ENCODE data around the gene CD96. TPM values are rescaled to one million over a fixed set of nuclear protein-coding genes. Genes with fewer than 3 reads are reported as not detected.

CD96 gene
- total and polyA plus RNA-seq, 2 donors (not counting 1 experiment from before 2014, with no cell fraction given) = 0.10 TPM; not detected in 1

GRCh38 chr3:111690242-111690641 is 148.2 kb downstream of the CD96 start:
- peak in 1 of 2 donors; percentile 91 for DNase-seq (ENCODE audit: low read depth in 2 of 2)
- H3K9me3 ChIP-seq (ENCODE audit: control insufficient read depth, insufficient read depth, low read depth, low read length) = no peaks in the 10 kb centered on the region
- H3K4me3 ChIP-seq (replicated peaks in 1 of 4; ENCODE audit: control extremely low read depth in 1 of 4, insufficient read depth in 1 of 4, low read depth in 3 of 4, low read length in 4 of 4) = no peak overlapping the region
- no peaks in the 10 kb centered on the region for H3K36me3 ChIP-seq (ENCODE audit: control insufficient read depth, insufficient read depth, low read length)
- H3K27me3 ChIP-seq (ENCODE audit: control insufficient read depth, insufficient read depth, low read length) = no peaks in the 10 kb centered on the region
- TF ChIP-seq CTCF (conservative IDR thresholded peaks at IDR 0.05 in 1 of 2, IDR thresholded peaks at IDR 0.05 in 1 of 2; ENCODE audit: low read depth in 1 of 2, low read length in 2 of 2) (no peak), EZH2 (IDR thresholded peaks at IDR 0.05; ENCODE audit: low read length, missing control alignments) (no peak)
- no peak overlapping the region for H3K27ac ChIP-seq (ENCODE audit: insufficient read depth, low read length)
- H3K4me2 ChIP-seq (ENCODE audit: extremely low read depth, insufficient read depth, low read length) = no peak overlapping the region
- no peaks in the 10 kb centered on the region for H3K79me2 ChIP-seq (ENCODE audit: control insufficient read depth, insufficient read depth, low read length)
- H3K4me1 ChIP-seq (ENCODE audit: control insufficient read depth, extremely low read depth, insufficient read depth, low read length) = peaks cover 2% of the 10 kb centered on the region
- H2AFZ ChIP-seq (ENCODE audit: low read length) = no peak overlapping the region
- no peaks in the 10 kb centered on the region for H4K20me1 ChIP-seq (ENCODE audit: control insufficient read depth, extremely low read depth, insufficient read depth, low read length)
- no peak overlapping the region for H3K9ac ChIP-seq (ENCODE audit: insufficient read depth, low read length)

- H4K20me1 ChIP-seq (ENCODE audit: control insufficient read depth, extremely low read depth, insufficient read depth, low read length) = no peaks in the 10 kb centered on the region
- no peaks in the 10 kb centered on the region for H3K27me3 ChIP-seq (ENCODE audit: control insufficient read depth, insufficient read depth, low read length)
- peaks cover 5% of the 10 kb centered on the region for H3K4me1 ChIP-seq (ENCODE audit: control insufficient read depth, extremely low read depth, insufficient read depth, low read length)
- H3K27ac ChIP-seq (ENCODE audit: insufficient read depth, low read length) = no peak overlapping the region
- no peak overlapping the region for H3K4me3 ChIP-seq (replicated peaks in 1 of 4; ENCODE audit: control extremely low read depth in 1 of 4, insufficient read depth in 1 of 4, low read depth in 3 of 4, low read length in 4 of 4)
- H3K79me2 ChIP-seq (ENCODE audit: control insufficient read depth, insufficient read depth, low read length) = no peaks in the 10 kb centered on the region
- H3K9me3 ChIP-seq (ENCODE audit: control insufficient read depth, insufficient read depth, low read depth, low read length) = no peaks in the 10 kb centered on the region
- no peak overlapping the region for H3K4me2 ChIP-seq (ENCODE audit: extremely low read depth, insufficient read depth, low read length)
- no peak overlapping the region for H3K9ac ChIP-seq (ENCODE audit: insufficient read depth, low read length)
- TF ChIP-seq CTCF (conservative IDR thresholded peaks at IDR 0.05 in 1 of 2, IDR thresholded peaks at IDR 0.05 in 1 of 2; ENCODE audit: low read depth in 1 of 2, low read length in 2 of 2) = peak; percentile 50 to 60
- TF ChIP-seq EZH2 (IDR thresholded peaks at IDR 0.05; ENCODE audit: low read length, missing control alignments) = no peak
- H3K36me3 ChIP-seq (ENCODE audit: control insufficient read depth, insufficient read depth, low read length) = no peaks in the 10 kb centered on the region
- peak; percentile 61 to 72 for DNase-seq (ENCODE audit: low read depth in 2 of 2)
- no peak overlapping the region for H2AFZ ChIP-seq (ENCODE audit: low read length)
Measured at GRCh38 chr3:111691293-111691909, 149.4 kb downstream of the CD96 start.

GRCh38 chr3:111692593-111693552 is 150.9 kb downstream of the CD96 start:
- Histone ChIP-seq H3K4me1 (ENCODE audit: control insufficient read depth, extremely low read depth, insufficient read depth, low read length) (peaks cover 5% of the 10 kb centered on the region), H4K20me1 (ENCODE audit: control insufficient read depth, extremely low read depth, insufficient read depth, low read length) (no peaks in the 10 kb centered on the region), H3K36me3 (ENCODE audit: control insufficient read depth, insufficient read depth, low read length) (no peaks in the 10 kb centered on the region), H2AFZ (ENCODE audit: low read length) (no peak overlapping the region), H3K4me2 (ENCODE audit: extremely low read depth, insufficient read depth, low read length) (no peak overlapping the region), H3K27me3 (ENCODE audit: control insufficient read depth, insufficient read depth, low read length) (no peaks in the 10 kb centered on the region), H3K79me2 (ENCODE audit: control insufficient read depth, insufficient read depth, low read length) (no peaks in the 10 kb centered on the region), H3K4me3 (replicated peaks in 1 of 4; ENCODE audit: control extremely low read depth in 1 of 4, insufficient read depth in 1 of 4, low read depth in 3 of 4, low read length in 4 of 4) (no peak overlapping the region), H3K27ac (ENCODE audit: insufficient read depth, low read length) (no peak overlapping the region), H3K9me3 (ENCODE audit: control insufficient read depth, insufficient read depth, low read depth, low read length) (no peaks in the 10 kb centered on the region), H3K9ac (ENCODE audit: insufficient read depth, low read length) (no peak overlapping the region)
- TF ChIP-seq EZH2 (IDR thresholded peaks at IDR 0.05; ENCODE audit: low read length, missing control alignments) = no peak
- no peak for TF ChIP-seq CTCF (conservative IDR thresholded peaks at IDR 0.05 in 1 of 2, IDR thresholded peaks at IDR 0.05 in 1 of 2; ENCODE audit: low read depth in 1 of 2, low read length in 2 of 2)
- DNase-seq (ENCODE audit: low read depth in 2 of 2) = peak in 1 of 2 donors; percentile 39
